Measurements from ENCODE around the gene PCBP4.
A peak's percentile ranks its signal among the peaks of the same experiment; 100 is the strongest.

PCBP4 gene

GRCh38 chr3:51947215-51947900, 19.9 kb downstream of the PCBP4 start:
- Histone ChIP-seq H3K9me3 (ENCODE audit: control insufficient read depth, low read length) (no peaks in the 10 kb centered on the region), H3K27me3 (replicated peaks; ENCODE audit: control insufficient read depth, insufficient read depth, low read length) (no peaks in the 10 kb centered on the region), H3K9ac (ENCODE audit: low read length) (no peak overlapping the region), H3K4me3 (ENCODE audit: low read length) (no peak overlapping the region), H3K36me3 (ENCODE audit: control insufficient read depth, insufficient read depth, low read length, severe bottlenecking) (peaks cover 33% of the 10 kb centered on the region), H3K4me1 (ENCODE audit: control insufficient read depth, insufficient read depth, low read length) (peaks cover 12% of the 10 kb centered on the region)
- no peak for DNase-seq (ENCODE audit: low read depth)

- DNase-seq (ENCODE audit: low read depth): no peak
- H3K36me3 ChIP-seq (ENCODE audit: control insufficient read depth, insufficient read depth, low read length, severe bottlenecking): peaks cover 33% of the 10 kb centered on the region
- H3K4me3 ChIP-seq (ENCODE audit: low read length): no peak overlapping the region
- no peaks in the 10 kb centered on the region for H3K27me3 ChIP-seq (replicated peaks; ENCODE audit: control insufficient read depth, insufficient read depth, low read length)
- H3K4me1 ChIP-seq (ENCODE audit: control insufficient read depth, insufficient read depth, low read length): peaks cover 15% of the 10 kb centered on the region
- H3K9ac ChIP-seq (ENCODE audit: low read length): no peak overlapping the region
- no peaks in the 10 kb centered on the region for H3K9me3 ChIP-seq (ENCODE audit: control insufficient read depth, low read length)
These were observed 20.5 kb downstream of the PCBP4 start for GRCh38 chr3:51946796-51947195.

DNA sequence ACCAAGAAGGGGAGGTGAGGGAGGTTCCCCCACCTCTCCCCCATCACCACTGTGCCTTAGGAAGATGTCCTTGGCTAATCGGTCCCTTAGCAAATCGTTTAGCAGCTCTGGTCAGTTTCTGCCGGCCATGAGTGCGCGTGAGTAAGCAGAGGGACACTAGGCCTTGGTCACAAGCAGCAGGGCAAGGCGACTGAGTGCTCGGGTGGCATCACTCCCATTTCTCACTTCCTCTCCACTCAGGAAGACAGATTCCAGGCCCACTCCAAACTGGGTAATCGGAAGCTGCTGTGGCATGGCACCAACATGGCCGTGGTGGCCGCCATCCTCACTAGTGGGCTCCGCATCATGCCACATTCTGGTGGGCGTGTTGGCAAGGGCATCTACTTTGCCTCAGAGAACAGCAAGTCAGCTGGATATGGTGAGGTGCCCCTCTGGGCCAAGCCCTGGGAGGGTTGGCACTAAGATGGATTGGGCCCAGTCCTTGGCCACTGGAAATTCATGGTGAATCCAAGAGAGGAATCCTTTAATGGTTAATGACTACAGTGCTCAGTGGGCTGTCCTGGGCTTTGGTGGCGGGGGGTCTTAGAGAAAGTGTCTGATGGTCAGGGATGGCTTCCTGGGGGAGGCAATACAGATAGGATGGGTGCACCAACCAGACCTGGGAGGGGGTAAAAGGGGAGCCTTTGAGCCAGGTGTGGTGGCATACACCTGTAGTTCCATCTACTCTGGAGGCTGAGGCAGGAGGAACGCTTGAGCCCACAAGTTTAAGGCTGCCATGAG, 21.1 kb downstream of the PCBP4 start:
- Histone ChIP-seq H3K27me3 (replicated peaks; ENCODE audit: control insufficient read depth, insufficient read depth, low read length) (no peaks in the 10 kb centered on the region), H3K9me3 (ENCODE audit: control insufficient read depth, low read length) (no peaks in the 10 kb centered on the region), H3K4me1 (ENCODE audit: control insufficient read depth, insufficient read depth, low read length) (peaks cover 15% of the 10 kb centered on the region), H3K36me3 (ENCODE audit: control insufficient read depth, insufficient read depth, low read length, severe bottlenecking) (peaks cover 33% of the 10 kb centered on the region), H3K4me3 (ENCODE audit: low read length) (no peak overlapping the region), H3K9ac (ENCODE audit: low read length) (no peak overlapping the region)
- DNase-seq (ENCODE audit: low read depth): no peak

DNA sequence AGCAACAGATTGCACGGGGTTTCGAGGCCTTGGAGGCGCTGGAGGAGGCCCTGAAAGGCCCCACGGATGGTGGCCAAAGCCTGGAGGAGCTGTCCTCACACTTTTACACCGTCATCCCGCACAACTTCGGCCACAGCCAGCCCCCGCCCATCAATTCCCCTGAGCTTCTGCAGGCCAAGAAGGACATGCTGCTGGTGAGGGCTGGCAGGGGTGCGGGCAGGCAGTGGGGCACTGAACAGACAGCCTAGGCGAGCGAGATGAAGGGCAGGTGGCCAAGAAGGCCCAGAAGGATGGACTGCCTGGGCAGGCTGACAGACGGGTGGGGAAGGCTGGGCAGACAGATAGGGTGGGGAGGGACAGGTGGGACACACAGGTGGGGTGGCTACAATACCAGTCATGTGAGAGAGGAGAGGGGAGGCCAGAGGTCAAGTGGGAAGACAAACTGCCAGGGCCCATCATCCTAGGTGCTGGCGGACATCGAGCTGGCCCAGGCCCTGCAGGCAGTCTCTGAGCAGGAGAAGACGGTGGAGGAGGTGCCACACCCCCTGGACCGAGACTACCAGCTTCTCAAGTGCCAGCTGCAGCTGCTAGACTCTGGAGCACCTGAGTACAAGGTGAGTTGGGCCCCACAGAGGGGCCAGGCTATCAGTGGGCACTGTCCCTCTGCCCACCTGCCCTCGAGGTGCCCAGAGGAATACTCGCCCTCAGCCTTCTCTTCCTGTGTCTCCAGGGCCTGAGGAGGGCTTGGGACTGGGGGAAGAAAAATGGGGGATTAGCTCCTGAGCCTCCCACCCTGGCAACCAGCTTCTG, 22.0 kb downstream of the PCBP4 start:
- H3K9ac ChIP-seq (ENCODE audit: low read length): no peak overlapping the region
- H3K9me3 ChIP-seq (ENCODE audit: control insufficient read depth, low read length): no peaks in the 10 kb centered on the region
- no peaks in the 10 kb centered on the region for H3K27me3 ChIP-seq (replicated peaks; ENCODE audit: control insufficient read depth, insufficient read depth, low read length)
- H3K36me3 ChIP-seq (ENCODE audit: control insufficient read depth, insufficient read depth, low read length, severe bottlenecking): peaks cover 33% of the 10 kb centered on the region
- H3K4me3 ChIP-seq (ENCODE audit: low read length): no peak overlapping the region
- H3K4me1 ChIP-seq (ENCODE audit: control insufficient read depth, insufficient read depth, low read length): peaks cover 21% of the 10 kb centered on the region
- no peak for DNase-seq (ENCODE audit: low read depth)

DNA sequence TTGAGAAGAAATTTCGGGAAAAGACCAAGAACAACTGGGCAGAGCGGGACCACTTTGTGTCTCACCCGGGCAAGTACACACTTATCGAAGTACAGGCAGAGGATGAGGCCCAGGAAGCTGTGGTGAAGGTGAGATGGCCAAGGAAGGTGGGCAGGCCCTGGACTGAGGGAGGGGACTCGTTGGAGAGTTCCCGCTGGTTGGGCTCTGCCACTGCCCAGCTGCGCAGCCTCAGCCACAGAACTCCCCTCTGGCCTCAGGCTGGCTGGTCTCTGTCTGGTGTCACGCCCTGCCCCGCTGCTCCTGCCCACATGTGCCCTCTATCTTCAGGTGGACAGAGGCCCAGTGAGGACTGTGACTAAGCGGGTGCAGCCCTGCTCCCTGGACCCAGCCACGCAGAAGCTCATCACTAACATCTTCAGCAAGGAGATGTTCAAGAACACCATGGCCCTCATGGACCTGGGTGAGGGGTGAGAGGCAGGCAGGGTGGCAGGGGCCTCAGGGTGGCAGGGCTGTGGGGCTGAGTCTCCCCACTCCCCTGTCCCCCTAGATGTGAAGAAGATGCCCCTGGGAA, 22.7 kb downstream of the PCBP4 start:
- peaks cover 27% of the 10 kb centered on the region for H3K4me1 ChIP-seq (ENCODE audit: control insufficient read depth, insufficient read depth, low read length)
- peaks cover 35% of the 10 kb centered on the region for H3K36me3 ChIP-seq (ENCODE audit: control insufficient read depth, insufficient read depth, low read length, severe bottlenecking)
- H3K27me3 ChIP-seq (replicated peaks; ENCODE audit: control insufficient read depth, insufficient read depth, low read length): no peaks in the 10 kb centered on the region
- DNase-seq (ENCODE audit: low read depth): no peak
- no peaks in the 10 kb centered on the region for H3K9me3 ChIP-seq (ENCODE audit: control insufficient read depth, low read length)
- no peak overlapping the region for H3K4me3 ChIP-seq (ENCODE audit: low read length)
- H3K9ac ChIP-seq (ENCODE audit: low read length): no peak overlapping the region

DNA sequence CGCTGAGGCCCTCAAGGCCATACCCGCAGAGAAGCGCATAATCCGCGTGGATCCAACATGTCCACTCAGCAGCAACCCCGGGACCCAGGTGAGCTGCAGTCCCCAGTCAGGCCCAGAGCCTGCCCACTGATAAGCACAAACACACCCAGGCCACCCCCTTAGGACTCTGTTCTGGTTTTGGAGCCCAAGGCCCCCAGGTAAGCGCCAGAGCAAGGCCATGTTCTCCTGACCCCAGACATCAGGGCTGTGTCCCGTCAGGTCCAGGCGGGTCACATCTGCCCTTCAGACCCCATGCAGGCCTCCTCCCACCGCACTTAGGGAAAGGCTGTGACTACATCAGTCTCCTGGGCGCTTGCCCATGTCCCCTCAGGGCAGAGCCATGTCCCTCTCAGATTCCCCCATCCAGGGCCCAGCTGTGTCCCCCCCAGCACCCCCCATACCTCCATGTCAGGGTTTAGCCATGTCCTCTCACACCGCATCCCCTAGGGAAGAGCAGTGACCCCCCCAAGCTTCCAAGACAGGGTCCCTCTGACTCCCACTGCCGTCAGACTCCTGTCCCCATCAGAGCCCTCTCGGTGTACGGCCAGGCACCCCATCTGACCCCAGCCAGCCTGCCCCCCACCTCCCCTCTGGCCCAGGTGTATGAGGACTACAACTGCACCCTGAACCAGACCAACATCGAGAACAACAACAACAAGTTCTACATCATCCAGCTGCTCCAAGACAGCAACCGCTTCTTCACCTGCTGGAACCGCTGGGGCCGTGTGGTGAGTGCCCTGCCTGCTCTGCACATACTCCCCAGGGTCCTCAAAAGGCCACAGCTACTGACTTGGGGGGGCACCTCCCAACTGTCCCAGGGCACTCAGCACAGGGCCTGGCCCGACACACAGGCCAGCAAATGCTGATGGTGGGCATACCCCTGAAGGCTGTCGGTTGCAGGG, 23.5 kb downstream of the PCBP4 start:
- H3K4me3 ChIP-seq (ENCODE audit: low read length): peak overlapping the region; percentile 78
- H3K9me3 ChIP-seq (ENCODE audit: control insufficient read depth, low read length): no peaks in the 10 kb centered on the region
- H3K4me1 ChIP-seq (ENCODE audit: control insufficient read depth, insufficient read depth, low read length): peaks cover 35% of the 10 kb centered on the region
- H3K27me3 ChIP-seq (replicated peaks; ENCODE audit: control insufficient read depth, insufficient read depth, low read length): no peaks in the 10 kb centered on the region
- peak overlapping the region; percentile 95 for H3K9ac ChIP-seq (ENCODE audit: low read length)
- H3K36me3 ChIP-seq (ENCODE audit: control insufficient read depth, insufficient read depth, low read length, severe bottlenecking): peaks cover 38% of the 10 kb centered on the region
- no peak for DNase-seq (ENCODE audit: low read depth)

GRCh38 chr3:51942603-51943450, 24.4 kb downstream of the PCBP4 start:
- H3K9me3 ChIP-seq (ENCODE audit: control insufficient read depth, low read length): no peaks in the 10 kb centered on the region
- H3K27me3 ChIP-seq (replicated peaks; ENCODE audit: control insufficient read depth, insufficient read depth, low read length): no peaks in the 10 kb centered on the region
- peak; percentile 55 for DNase-seq (ENCODE audit: low read depth)
- peak overlapping the region; percentile 95 for H3K9ac ChIP-seq (ENCODE audit: low read length)
- H3K4me3 ChIP-seq (ENCODE audit: low read length): peak overlapping the region; percentile 78
- peaks cover 36% of the 10 kb centered on the region for H3K4me1 ChIP-seq (ENCODE audit: control insufficient read depth, insufficient read depth, low read length)
- H3K36me3 ChIP-seq (ENCODE audit: control insufficient read depth, insufficient read depth, low read length, severe bottlenecking): peaks cover 42% of the 10 kb centered on the region

- no peaks in the 10 kb centered on the region for H3K9me3 ChIP-seq (ENCODE audit: control insufficient read depth, low read length)
- peak within 1 kb of the TSS; percentile 95 for H3K9ac ChIP-seq (ENCODE audit: low read length)
- peaks cover 50% of the 10 kb centered on the region for H3K36me3 ChIP-seq (ENCODE audit: control insufficient read depth, insufficient read depth, low read length, severe bottlenecking)
- no peaks in the 10 kb centered on the region for H3K27me3 ChIP-seq (replicated peaks; ENCODE audit: control insufficient read depth, insufficient read depth, low read length)
- H3K4me3 ChIP-seq (ENCODE audit: low read length): peak within 1 kb of the TSS; percentile 86
- DNase-seq (ENCODE audit: low read depth): peak; percentile 100
- H3K4me1 ChIP-seq (ENCODE audit: control insufficient read depth, insufficient read depth, low read length): peaks cover 36% of the 10 kb centered on the region
These were observed 25.3 kb downstream of the PCBP4 start, which contains the start of the genes PARP3 and RRP9 for GRCh38 chr3:51941798-51942602. TSS of gene PARP3 (plus strand) at chr3:51942363. CDS start at chr3:51943356, 993 bp downstream. TSS of gene RRP9 (minus strand) at chr3:51941904. CDS start at chr3:51941867, 37 bp downstream.

GRCh38 chr3:51941463-51941797, 25.8 kb downstream of the PCBP4 start:
- Histone ChIP-seq H3K9me3 (ENCODE audit: control insufficient read depth, low read length) (no peaks in the 10 kb centered on the region), H3K27me3 (replicated peaks; ENCODE audit: control insufficient read depth, insufficient read depth, low read length) (no peaks in the 10 kb centered on the region), H3K9ac (ENCODE audit: low read length) (peak overlapping the region; percentile 89), H3K36me3 (ENCODE audit: control insufficient read depth, insufficient read depth, low read length, severe bottlenecking) (peaks cover 54% of the 10 kb centered on the region), H3K4me1 (ENCODE audit: control insufficient read depth, insufficient read depth, low read length) (peaks cover 36% of the 10 kb centered on the region), H3K4me3 (ENCODE audit: low read length) (peak overlapping the region; percentile 86)
- DNase-seq (ENCODE audit: low read depth): no peak
